Tibial nerve (tissue), 4 donors: ENCODE data around the gene MCRIP1. TPM values are rescaled to one million over a fixed set of nuclear protein-coding genes. Genes with fewer than 3 reads are reported as not detected.

Experiments used
- DNase-seq, 2 donors: peaks; one replicate each; pipeline ENCODE4 v3.0.0-alpha.2; 2019; ENCODE audit warnings: low spot score in 2 of 2
- H3K27ac ChIP-seq, 4 donors: fragments of 200-600 bp; sonication (generic) in 3 of 4; one replicate each; pipeline ENCODE4 v1.5.1; 2017 to 2019; ENCODE audit warnings: mild to moderate bottlenecking in 1 of 4
- H3K27me3 ChIP-seq, 2 donors: fragments of 200-600 bp; sonication (generic) in 1 of 2; one replicate each; pipeline versions ENCODE4 v1.5.1 to v1.6.0; 2017 to 2019
- H3K36me3 ChIP-seq, 3 donors: fragments of 200-600 bp; sonication (generic); one replicate each; pipeline ENCODE4 v1.5.1; 2018 to 2019
- H3K4me1 ChIP-seq, 4 donors: fragments of 200-600 bp; sonication (generic) in 3 of 4; one replicate each; pipeline ENCODE4 v1.5.1; 2017 to 2019
- H3K4me3 ChIP-seq, 4 donors: fragments of 200-600 bp; sonication (generic) in 3 of 4; one replicate each; pipeline ENCODE4 v1.5.1; 2017 to 2019; ENCODE audit warnings: mild to moderate bottlenecking in 1 of 4, moderate library complexity in 1 of 4
- H3K9me3 ChIP-seq, 4 donors: fragments of 200-600 bp; sonication (generic) in 3 of 4; one replicate each; pipeline ENCODE4 v1.5.1; 2017 to 2019
- CTCF ChIP-seq, 5 experiments: fragments of 200-600 bp in 3 of 5; fragments of 450-650 bp in 2 of 5; sonication (generic) in 3 of 5; IDR thresholded peaks; one replicate each; pipeline ENCODE4 v1.5.1; 2016 to 2019; ENCODE audit warnings: antibody characterized with exemption in 5 of 5, mild to moderate bottlenecking in 3 of 5, moderate library complexity in 2 of 5
- EP300 ChIP-seq, 2 donors: sonication (generic); formaldehyde crosslinking; IDR thresholded peaks; one replicate each; pipeline ENCODE4 v1.6.1; 2017; ENCODE audit warnings: antibody characterized with exemption in 2 of 2, mild to moderate bottlenecking in 1 of 2
- POLR2A ChIP-seq, 2 donors: fragments of 450-650 bp; IDR thresholded peaks; one replicate each; pipeline ENCODE4 v1.6.1; 2017; ENCODE audit warnings: antibody characterized with exemption in 2 of 2, mild to moderate bottlenecking in 2 of 2, moderate library complexity in 2 of 2
- WGBS, 2 donors: methylation state at CpG; one replicate each; pipeline ENCODE4 v1.1.5; 2018; 5-methylcytosine and 5-hydroxymethylcytosine counted together
- total RNA-seq, 4 donors: library from RNA; depleted of rRNA; stranded (reverse); fragments of >200 nt; gene quantifications; one replicate each; pipeline ENCODE4 v1.1.0, GENCODE V29; 2016

The MCRIP1 gene
- total RNA-seq, 4 donors from 2014 or later = 78.7 to 105 (median 92.5) TPM

- H3K36me3 ChIP-seq = peaks cover 0 to 56% (median 17%) of the 10 kb centered on the region in 3 donors
- peak overlapping the region in 2 of 4 donors; percentile 91 to 97 for H3K4me3 ChIP-seq
- WGBS, 2 donors = 57 to 87% methylated on average over 10 to 30 of the region's 30 CpGs
- no peaks in the 10 kb centered on the region for H3K27me3 ChIP-seq
- H3K27ac ChIP-seq = peak overlapping the region; percentile 23 to 99 (median 93)
- no peak for TF ChIP-seq CTCF (IDR thresholded peaks at IDR 0.05)
- no peak for TF ChIP-seq POLR2A (IDR thresholded peaks at IDR 0.05)
- no peak for TF ChIP-seq EP300 (IDR thresholded peaks at IDR 0.05)
- no peaks in the 10 kb centered on the region for H3K9me3 ChIP-seq
- DNase-seq = no peak
- peaks cover 0 to 71% (median 40%) of the 10 kb centered on the region in 4 donors for H3K4me1 ChIP-seq
Measured at GRCh38 chr17:81868674-81869220, 35.7 kb upstream of the MCRIP1 start.

DNA sequence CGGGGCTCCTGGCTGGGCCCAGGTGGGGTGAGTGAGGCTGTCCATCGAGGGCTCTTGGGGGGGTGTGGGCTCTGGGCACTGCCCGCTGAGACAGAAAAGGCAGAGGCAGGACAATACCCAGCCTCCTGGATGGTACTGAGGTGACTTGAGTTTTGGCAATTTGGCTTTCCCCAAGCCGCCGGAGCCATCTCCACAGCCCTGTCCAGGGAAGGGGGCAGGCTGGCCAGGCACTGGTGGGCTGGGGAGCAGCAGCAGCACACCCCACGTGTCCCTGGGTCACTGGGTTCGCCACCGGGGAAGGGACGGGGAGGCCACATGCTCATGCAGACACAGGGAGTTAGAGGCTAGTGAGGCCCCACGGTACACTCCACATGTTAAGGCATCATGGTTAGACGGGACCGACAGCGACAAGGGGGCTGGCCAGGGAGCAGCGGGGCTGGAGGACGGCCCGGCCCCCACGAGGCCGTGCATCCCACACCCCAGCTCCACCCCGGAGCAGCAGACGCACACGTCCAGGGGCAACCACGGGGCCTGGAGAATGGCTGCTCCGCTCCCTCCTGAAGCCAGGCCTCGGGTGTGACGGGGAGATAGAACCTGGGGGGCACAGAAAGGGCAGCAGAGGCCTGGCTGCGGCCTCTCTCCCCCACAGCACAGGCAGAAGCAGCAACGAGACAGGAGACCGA is 35.0 kb upstream of the MCRIP1 start:
- Histone ChIP-seq H3K27me3 (no peaks in the 10 kb centered on the region), H3K4me3 (no peak overlapping the region), H3K4me1 (peaks cover 0 to 71% (median 36%) of the 10 kb centered on the region in 4 donors), H3K9me3 (no peaks in the 10 kb centered on the region), H3K36me3 (peaks cover 0 to 63% (median 17%) of the 10 kb centered on the region in 3 donors), H3K27ac (peak overlapping the region in 3 of 4 donors; percentile 73 to 99 (median 88))
- TF ChIP-seq EP300 (IDR thresholded peaks at IDR 0.05) (peak in 1 of 2 donors; percentile 4), CTCF (IDR thresholded peaks at IDR 0.05) (no peak)
- WGBS, 2 donors = 54 to 62% methylated on average over 13 to 26 of the region's 28 CpGs
- DNase-seq = no peak

DNA sequence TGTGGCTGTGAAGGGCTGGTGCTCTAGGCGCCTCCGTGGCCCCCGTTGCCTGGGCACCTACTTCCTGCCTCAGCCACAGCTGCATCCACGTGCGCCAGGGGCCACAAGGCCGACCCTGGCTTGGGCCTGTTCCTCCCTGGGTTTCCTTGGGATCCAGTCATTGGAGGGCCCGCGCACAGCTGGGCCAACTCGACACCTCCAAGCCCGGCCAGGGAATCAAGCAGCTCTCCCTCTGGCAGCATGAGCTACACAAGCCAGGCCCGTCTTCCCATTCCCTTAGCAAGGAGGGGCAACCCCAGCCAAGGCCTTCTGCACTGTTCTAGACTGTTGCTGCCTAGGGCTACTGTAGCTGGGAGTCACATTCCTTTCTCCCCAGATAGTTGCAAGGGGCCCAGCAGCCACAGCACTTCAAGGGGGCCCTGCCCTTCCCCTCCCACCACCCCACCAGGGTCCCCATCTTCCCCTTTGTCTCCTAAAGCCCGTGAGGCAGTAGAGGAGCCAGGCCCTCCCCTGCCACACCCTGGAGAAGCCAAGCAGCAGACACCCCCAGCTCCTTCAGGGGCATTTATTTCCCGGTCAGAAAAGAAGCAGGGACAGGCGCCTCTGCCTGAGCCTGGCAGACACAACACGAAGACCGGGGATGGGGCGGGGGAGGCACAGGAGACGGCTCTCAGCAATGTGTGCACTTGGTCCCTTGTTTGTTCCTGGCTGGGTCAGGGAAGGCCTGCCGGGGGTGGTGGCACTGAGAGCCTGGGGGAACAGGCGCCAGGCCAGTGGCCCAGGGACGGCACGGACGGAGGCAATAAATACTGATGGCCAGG is 34.3 kb upstream of the MCRIP1 start:
- DNase-seq = no peak
- H3K4me3 ChIP-seq = no peak overlapping the region
- peak overlapping the region in 3 of 4 donors; percentile 73 to 99 (median 88) for H3K27ac ChIP-seq
- H3K4me1 ChIP-seq = peaks cover 0 to 71% (median 33%) of the 10 kb centered on the region in 4 donors
- H3K27me3 ChIP-seq = no peaks in the 10 kb centered on the region
- H3K36me3 ChIP-seq = peaks cover 0 to 65% (median 17%) of the 10 kb centered on the region in 3 donors
- 50 to 51% methylated on average over 22 to 23 of the region's 23 CpGs for WGBS, 2 donors
- TF ChIP-seq CTCF (IDR thresholded peaks at IDR 0.05) (no peak), EP300 (IDR thresholded peaks at IDR 0.05) (no peak), POLR2A (IDR thresholded peaks at IDR 0.05) (no peak)
- no peaks in the 10 kb centered on the region for H3K9me3 ChIP-seq

- no peaks in the 10 kb centered on the region for H3K27me3 ChIP-seq
- peaks cover 0 to 75% (median 37%) of the 10 kb centered on the region in 4 donors for H3K4me1 ChIP-seq
- WGBS, 2 donors = 71 to 74% methylated on average over 14 to 18 of the region's 18 CpGs
- no peak overlapping the region for H3K4me3 ChIP-seq
- no peaks in the 10 kb centered on the region for H3K9me3 ChIP-seq
- peak overlapping the region in 3 of 4 donors; percentile 73 to 99 (median 88) for H3K27ac ChIP-seq
- DNase-seq = no peak
- peaks cover 0 to 65% (median 17%) of the 10 kb centered on the region in 3 donors for H3K36me3 ChIP-seq
- TF ChIP-seq POLR2A (IDR thresholded peaks at IDR 0.05) = no peak
- TF ChIP-seq CTCF (IDR thresholded peaks at IDR 0.05) = no peak
- no peak for TF ChIP-seq EP300 (IDR thresholded peaks at IDR 0.05)
Measured at GRCh38 chr17:81866440-81867169, 33.5 kb upstream of the MCRIP1 start.
